ENCODE data around the gene CTBP1. TPM values are rescaled to one million over a fixed set of nuclear protein-coding genes. Genes with fewer than 3 reads are reported as not detected.

CTBP1 gene
- total and polyA plus RNA-seq, 9 of the 15 experiments (the other 6 are each of a cell fraction or from before 2014, with no cell fraction given) = 14.5 to 162 (median 68.2) TPM

- TF ChIP-seq FOXP1 (CRISPR knock-in tag; IDR thresholded peaks at IDR 0.05) (no peak), DACH1 (IDR thresholded peaks at IDR 0.05; ENCODE audit: partially characterized antibody) (no peak), ZFP30 (CRISPR knock-in tag; IDR thresholded peaks at IDR 0.05; ENCODE audit: borderline replicate concordance) (no peak), ARID3A (IDR thresholded peaks at IDR 0.05; ENCODE audit: borderline replicate concordance, low read depth, low read length) (no peak), THAP12 (CRISPR knock-in tag; IDR thresholded peaks at IDR 0.05) (peak; percentile 55; the same call in 1 of the 2 replicates), POLR2B (IDR thresholded peaks at IDR 0.05; ENCODE audit: low read depth, partially characterized antibody) (no peak), ZNF584 (CRISPR knock-in tag; IDR thresholded peaks at IDR 0.05; ENCODE audit: low read depth) (peak; percentile 75; the same call in 1 of the 2 replicates), ARID4B (CRISPR knock-in tag; IDR thresholded peaks at IDR 0.05) (no peak), ATF1 (CRISPR knock-in tag; IDR thresholded peaks at IDR 0.05) (no peak), ATF1 (tag; IDR thresholded peaks at IDR 0.05) (no peak), ZMIZ1 (IDR thresholded peaks at IDR 0.05; ENCODE audit: low read depth in 2 of 2, low read length in 2 of 2) (no peak), SRF (CRISPR knock-in tag; IDR thresholded peaks at IDR 0.05) (no peak), CHD2 (IDR thresholded peaks at IDR 0.05; ENCODE audit: low read depth, low read length) (peak; percentile 31; the same call in 1 of the 2 replicates), SMC3 (conservative IDR thresholded peaks at IDR 0.05; ENCODE audit: insufficient read depth, low read depth, low read length) (no peak)
Measured at GRCh38 chr4:1248245-1249147, at the start of gene CTBP1 (continued).

All from K562 (cell line).